ENCODE data around the gene MB.

The MB gene

GRCh38 chr22:35615156-35615555 is 2.0 kb downstream of the MB start:
- DNase-seq = no peak

GRCh38 chr22:35614404-35614803 is 2.7 kb downstream of the MB start:
- no peak for DNase-seq

GRCh38 chr22:35612903-35613302 is 4.2 kb downstream of the MB start:
- no peak for DNase-seq

GRCh38 chr22:35611891-35612576 is 5.1 kb downstream of the MB start:
- no peak for DNase-seq

- DNase-seq = no peak
These were observed 5.8 kb downstream of the MB start for GRCh38 chr22:35611200-35611890.

- no peak for DNase-seq
These were observed 6.4 kb downstream of the MB start for GRCh38 chr22:35610741-35611140.

- no peak for DNase-seq
These were observed 7.4 kb downstream of the MB start for GRCh38 chr22:35609761-35610160.

- no peak for DNase-seq
These were observed 7.9 kb downstream of the MB start for GRCh38 chr22:35609261-35609660.

- DNase-seq = no peak
These were observed 9.0 kb downstream of the MB start for GRCh38 chr22:35608088-35608487.

- no peak for DNase-seq
These were observed 10.2 kb downstream of the MB start for GRCh38 chr22:35606916-35607315.

- DNase-seq = no peak
These were observed 11.2 kb downstream of the MB start for GRCh38 chr22:35605851-35606481.

GRCh38 chr22:35605369-35605680 is 11.8 kb downstream of the MB start:
- DNase-seq = no peak

- no peak for DNase-seq
These were observed 12.3 kb downstream of the MB start for GRCh38 chr22:35604621-35605368.

- peak; percentile 92 to 93 for DNase-seq
These were observed 15.2 kb downstream of the MB start for GRCh38 chr22:35601743-35602615.

- no peak for DNase-seq
These were observed 16.0 kb downstream of the MB start for GRCh38 chr22:35601013-35601580.

- no peak for DNase-seq
These were observed 16.7 kb downstream of the MB start for GRCh38 chr22:35600476-35600875.

GRCh38 chr22:35599364-35599763 is 17.8 kb downstream of the MB start:
- no peak for DNase-seq

- no peak for DNase-seq
These were observed 18.8 kb downstream of the MB start for GRCh38 chr22:35598396-35598710.

GRCh38 chr22:35597692-35598395 is 19.3 kb downstream of the MB start:
- no peak for DNase-seq

GRCh38 chr22:35596821-35597220 is 20.3 kb downstream of the MB start:
- no peak for DNase-seq

GRCh38 chr22:35594686-35595085 is 22.4 kb downstream of the MB start:
- no peak for DNase-seq

Data from AML-193 (cell line).